ENCODE results near the gene THSD4.

THSD4 gene

GRCh38 chr15:71473751-71474150 lies 358.5 kb downstream of the THSD4 start:
- no peak for TF ChIP-seq Cebpa-rat (IDR thresholded peaks at IDR 0.05)
- Histone ChIP-seq H4K20me1 (no peaks in the 10 kb centered on the region), H3K4me1 (no peaks in the 10 kb centered on the region), H3K9me3 (no peaks in the 10 kb centered on the region), H3K9ac (no peak overlapping the region), H3K36me3 (no peaks in the 10 kb centered on the region), H3K4me3 (no peak overlapping the region), H3K27ac (no peak overlapping the region), H3K27me3 (no peaks in the 10 kb centered on the region), H3K4me2 (no peak overlapping the region)

GRCh38 chr15:71476823-71477222 lies 361.6 kb downstream of the THSD4 start:
- no peak overlapping the region for H3K4me3 ChIP-seq
- no peaks in the 10 kb centered on the region for H3K27me3 ChIP-seq
- no peak overlapping the region for H3K9ac ChIP-seq
- no peaks in the 10 kb centered on the region for H3K9me3 ChIP-seq
- H3K36me3 ChIP-seq, result no peaks in the 10 kb centered on the region
- no peaks in the 10 kb centered on the region for H4K20me1 ChIP-seq
- no peaks in the 10 kb centered on the region for H3K4me1 ChIP-seq
- no peak overlapping the region for H3K27ac ChIP-seq
- H3K4me2 ChIP-seq, result no peak overlapping the region
- TF ChIP-seq Cebpa-rat (IDR thresholded peaks at IDR 0.05), result no peak

GRCh38 chr15:71480556-71480955 lies 365.3 kb downstream of the THSD4 start:
- no peak for TF ChIP-seq Cebpa-rat (IDR thresholded peaks at IDR 0.05)

GRCh38 chr15:71484080-71484479 lies 368.8 kb downstream of the THSD4 start:
- Histone ChIP-seq H3K9ac (no peak overlapping the region), H3K9me3 (no peaks in the 10 kb centered on the region), H3K27ac (no peak overlapping the region), H4K20me1 (no peaks in the 10 kb centered on the region), H3K27me3 (no peaks in the 10 kb centered on the region), H3K4me2 (no peak overlapping the region), H3K36me3 (no peaks in the 10 kb centered on the region), H3K4me3 (no peak overlapping the region), H3K4me1 (no peaks in the 10 kb centered on the region)
- no peak for TF ChIP-seq Cebpa-rat (IDR thresholded peaks at IDR 0.05)

More at GRCh38 chr15:71480556-71480955, 365.3 kb downstream of the THSD4 start:
- Histone ChIP-seq H3K9ac (no peak overlapping the region), H3K27me3 (no peaks in the 10 kb centered on the region), H3K36me3 (no peaks in the 10 kb centered on the region), H3K27ac (no peak overlapping the region), H3K4me2 (no peak overlapping the region), H4K20me1 (no peaks in the 10 kb centered on the region), H3K9me3 (no peaks in the 10 kb centered on the region), H3K4me3 (no peak overlapping the region), H3K4me1 (no peaks in the 10 kb centered on the region)

GRCh38 chr15:71485094-71485693 lies 369.9 kb downstream of the THSD4 start:
- Histone ChIP-seq H3K4me1 (no peaks in the 10 kb centered on the region), H3K4me3 (no peak overlapping the region), H3K27ac (no peak overlapping the region), H3K9ac (no peak overlapping the region), H3K4me2 (no peak overlapping the region), H3K27me3 (no peaks in the 10 kb centered on the region), H4K20me1 (no peaks in the 10 kb centered on the region), H3K9me3 (no peaks in the 10 kb centered on the region), H3K36me3 (no peaks in the 10 kb centered on the region)
- TF ChIP-seq Cebpa-rat (IDR thresholded peaks at IDR 0.05), result no peak

GRCh38 chr15:71489570-71489969 lies 374.3 kb downstream of the THSD4 start:
- TF ChIP-seq Cebpa-rat (IDR thresholded peaks at IDR 0.05), result no peak
- Histone ChIP-seq H3K4me2 (no peak overlapping the region), H3K9ac (no peak overlapping the region), H3K36me3 (no peaks in the 10 kb centered on the region), H3K27me3 (no peaks in the 10 kb centered on the region), H3K4me1 (no peaks in the 10 kb centered on the region), H4K20me1 (no peaks in the 10 kb centered on the region), H3K27ac (no peak overlapping the region), H3K4me3 (no peak overlapping the region), H3K9me3 (no peaks in the 10 kb centered on the region)

- Histone ChIP-seq H3K27ac (no peak overlapping the region), H3K4me3 (no peak overlapping the region), H3K27me3 (no peaks in the 10 kb centered on the region), H3K9me3 (no peaks in the 10 kb centered on the region), H3K9ac (no peak overlapping the region), H4K20me1 (no peaks in the 10 kb centered on the region), H3K4me1 (no peaks in the 10 kb centered on the region), H3K4me2 (no peak overlapping the region), H3K36me3 (no peaks in the 10 kb centered on the region)
- TF ChIP-seq Cebpa-rat (IDR thresholded peaks at IDR 0.05), result no peak
Observed at GRCh38 chr15:71493526-71493925, 378.3 kb downstream of the THSD4 start.

GRCh38 chr15:71494563-71495397 lies 379.5 kb downstream of the THSD4 start:
- Histone ChIP-seq H4K20me1 (no peaks in the 10 kb centered on the region), H3K36me3 (no peaks in the 10 kb centered on the region), H3K4me2 (no peak overlapping the region), H3K4me3 (no peak overlapping the region), H3K27ac (no peak overlapping the region), H3K4me1 (no peaks in the 10 kb centered on the region), H3K9ac (no peak overlapping the region), H3K27me3 (no peaks in the 10 kb centered on the region), H3K9me3 (0 out of 2 replicates have a peak, but pooled peaks cover 2% of the 10 kb centered on the region)
- no peak for TF ChIP-seq Cebpa-rat (IDR thresholded peaks at IDR 0.05)

GRCh38 chr15:71495398-71495780 lies 380.1 kb downstream of the THSD4 start:
- Histone ChIP-seq H3K4me2 (no peak overlapping the region), H3K36me3 (no peaks in the 10 kb centered on the region), H4K20me1 (no peaks in the 10 kb centered on the region), H3K27ac (no peak overlapping the region), H3K9me3 (0 out of 2 replicates have a peak, but pooled peaks cover 4% of the 10 kb centered on the region), H3K9ac (no peak overlapping the region), H3K27me3 (no peaks in the 10 kb centered on the region), H3K4me1 (no peaks in the 10 kb centered on the region), H3K4me3 (no peak overlapping the region)
- TF ChIP-seq Cebpa-rat (IDR thresholded peaks at IDR 0.05), result no peak

GRCh38 chr15:71496336-71496955 lies 381.2 kb downstream of the THSD4 start:
- Histone ChIP-seq H4K20me1 (no peaks in the 10 kb centered on the region), H3K9ac (no peak overlapping the region), H3K9me3 (peaks cover 9% of the 10 kb centered on the region), H3K36me3 (no peaks in the 10 kb centered on the region), H3K27ac (no peak overlapping the region), H3K4me1 (no peaks in the 10 kb centered on the region), H3K4me2 (no peak overlapping the region), H3K27me3 (no peaks in the 10 kb centered on the region), H3K4me3 (no peak overlapping the region)
- TF ChIP-seq Cebpa-rat (IDR thresholded peaks at IDR 0.05), result no peak

Measured in BLaER1 (cell line).